ENCODE measurements around the gene CRACR2B.

- TF ChIP-seq CTCF (IDR thresholded peaks at IDR 0.05) (no peak), POLR2A (IDR thresholded peaks at IDR 0.05) (no peak)
These were observed 11.5 kb downstream of the CRACR2B start for GRCh38 chr11:839280-839623.

All from prostate gland (tissue), 2 donors.